A673 (cell line): ENCODE results near the gene NEGR1. TPM values are rescaled to one million over a fixed set of nuclear protein-coding genes. Genes with fewer than 3 reads are reported as not detected.

Experiments
- BruUV-seq: library from RNA; stranded (reverse); fragments of 400-500 nt; replicated peaks from 2 replicates; lab custom pipeline; 2021; lab: Mats Ljungman, UMichigan
- CTCF ChIA-PET: fragments of 300-600 bp; sonication (Branson Sonifier 250); formaldehyde crosslinking; loops from one replicate; lab custom pipeline; 2022; ENCODE audit warnings: antibody characterized with exemption; lab: Charles Lee
- POLR2A ChIA-PET: fragments of 300-600 bp; sonication (Branson Sonifier 250); formaldehyde crosslinking; loops from one replicate; lab custom pipeline; 2022; ENCODE audit warnings: antibody characterized with exemption; ENCODE audit not compliant: low non-redundant PET; lab: Charles Lee
- DNase-seq: peaks from one replicate; pipeline ENCODE4 v3.0.0-alpha.2; 2015; ENCODE audit warnings: low spot score
- H3K27ac ChIP-seq: fragments of 200-600 bp; sonication (generic); 2 replicates; pipeline ENCODE4 v1.5.1; 2016; ENCODE audit warnings: mixed run types, low read depth, mild to moderate bottlenecking, mixed read lengths, antibody characterized with exemption, low read length; ENCODE audit not compliant: poor library complexity, severe bottlenecking
- H3K27me3 ChIP-seq: fragments of 200-600 bp; sonication (generic); replicated peaks from 2 replicates; pipeline ENCODE4 v1.6.1; 2017; ENCODE audit warnings: mixed run types, low read depth, mild to moderate bottlenecking, mixed read lengths, antibody characterized with exemption, low read length; ENCODE audit not compliant: insufficient read depth, poor library complexity
- H3K36me3 ChIP-seq: fragments of 200-600 bp; sonication (generic); 2 replicates; pipeline ENCODE4 v1.6.1; 2016; ENCODE audit warnings: mixed run types, mild to moderate bottlenecking, mixed read lengths, antibody characterized with exemption, low read length; ENCODE audit not compliant: insufficient read depth, poor library complexity, severe bottlenecking
- H3K4me1 ChIP-seq: fragments of 200-600 bp; sonication (generic); 2 replicates; pipeline ENCODE4 v1.6.1; 2017; ENCODE audit warnings: mixed run types, mild to moderate bottlenecking, mixed read lengths, antibody characterized with exemption, low read length; ENCODE audit not compliant: insufficient read depth, poor library complexity, severe bottlenecking
- H3K4me3 ChIP-seq: fragments of 200-600 bp; sonication (generic); 2 replicates; pipeline ENCODE4 v1.5.1; 2016; ENCODE audit warnings: low read depth, mixed run types, mild to moderate bottlenecking, mixed read lengths, low read length; ENCODE audit not compliant: poor library complexity, severe bottlenecking
- H3K9me3 ChIP-seq: fragments of 200-600 bp; sonication (generic); 2 replicates; pipeline ENCODE4 v1.6.1; 2016; ENCODE audit warnings: mixed run types, low read depth, mild to moderate bottlenecking, mixed read lengths, antibody characterized with exemption, low read length; ENCODE audit not compliant: poor library complexity, severe bottlenecking
- EZH2 ChIP-seq: fragments of 200-600 bp; sonication (generic); IDR thresholded peaks from 2 replicates; pipeline ENCODE4 v1.6.1; 2017; ENCODE audit warnings: borderline replicate concordance, low read depth, mild to moderate bottlenecking, mixed read lengths, antibody characterized with exemption, low read length; ENCODE audit not compliant: poor library complexity, severe bottlenecking
- intact Hi-C: fragments of 100-400 bp; cut with micrococcal nuclease; formaldehyde crosslinking; loops from one replicate; pipeline ENCODE4 v1.10.0; 2022; ENCODE audit not compliant: unreplicated experiment
- total RNA-seq: library from RNA; stranded (reverse); gene quantifications from 2 replicates; pipeline ENCODE4 v1.2.3, GENCODE V29; 2021
- TF ChIP-seq, protein P1 (sequence below): fragments of 300-800, 200-600 bp; sonication (generic); conservative IDR thresholded peaks from 2 replicates; pipeline ENCODE4 v1.5.1; 2017; ENCODE audit warnings: low read depth, mild to moderate bottlenecking, antibody characterized with exemption, low read length, moderate library complexity, mixed read lengths

Gene NEGR1
- total RNA-seq, 1 experiment from 2014 or later: 7.6 TPM

DNA sequence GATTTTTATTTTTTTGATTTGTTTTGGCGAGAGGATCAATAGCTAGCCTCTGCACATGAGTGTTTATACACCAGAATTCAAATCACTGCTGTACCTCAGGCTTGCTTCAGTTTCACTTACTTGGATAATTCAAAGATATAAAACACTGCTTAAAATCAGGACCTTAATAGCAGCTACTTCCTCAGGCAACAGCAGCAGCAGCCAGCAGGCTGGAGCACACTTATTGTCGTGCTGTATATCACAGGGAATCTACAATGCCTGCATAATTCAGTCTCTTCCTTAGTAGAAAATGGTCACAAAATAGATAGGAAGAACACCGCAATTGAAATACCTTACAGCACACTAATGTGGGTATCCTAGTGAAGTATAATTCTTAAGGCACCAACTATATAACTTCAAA, 497.3 kb downstream of the NEGR1 start:
- H3K4me3 ChIP-seq: no peak overlapping the region
- no peaks in the 10 kb centered on the region for H3K9me3 ChIP-seq
- no TSS peak for BruUV-seq
- TF ChIP-seq, protein P1, sequence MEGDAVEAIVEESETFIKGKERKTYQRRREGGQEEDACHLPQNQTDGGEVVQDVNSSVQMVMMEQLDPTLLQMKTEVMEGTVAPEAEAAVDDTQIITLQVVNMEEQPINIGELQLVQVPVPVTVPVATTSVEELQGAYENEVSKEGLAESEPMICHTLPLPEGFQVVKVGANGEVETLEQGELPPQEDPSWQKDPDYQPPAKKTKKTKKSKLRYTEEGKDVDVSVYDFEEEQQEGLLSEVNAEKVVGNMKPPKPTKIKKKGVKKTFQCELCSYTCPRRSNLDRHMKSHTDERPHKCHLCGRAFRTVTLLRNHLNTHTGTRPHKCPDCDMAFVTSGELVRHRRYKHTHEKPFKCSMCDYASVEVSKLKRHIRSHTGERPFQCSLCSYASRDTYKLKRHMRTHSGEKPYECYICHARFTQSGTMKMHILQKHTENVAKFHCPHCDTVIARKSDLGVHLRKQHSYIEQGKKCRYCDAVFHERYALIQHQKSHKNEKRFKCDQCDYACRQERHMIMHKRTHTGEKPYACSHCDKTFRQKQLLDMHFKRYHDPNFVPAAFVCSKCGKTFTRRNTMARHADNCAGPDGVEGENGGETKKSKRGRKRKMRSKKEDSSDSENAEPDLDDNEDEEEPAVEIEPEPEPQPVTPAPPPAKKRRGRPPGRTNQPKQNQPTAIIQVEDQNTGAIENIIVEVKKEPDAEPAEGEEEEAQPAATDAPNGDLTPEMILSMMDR: no peak
- TF ChIP-seq EZH2: no peak
- H3K27me3 ChIP-seq: no peaks in the 10 kb centered on the region
- ChIA-PET POLR2A (no interaction called here), CTCF (no interaction called here)
- intact Hi-C loops: no loop called here
- H3K36me3 ChIP-seq: no peaks in the 10 kb centered on the region
- no peaks in the 10 kb centered on the region for H3K4me1 ChIP-seq
- no peak for DNase-seq
- H3K27ac ChIP-seq: no peak overlapping the region

DNA sequence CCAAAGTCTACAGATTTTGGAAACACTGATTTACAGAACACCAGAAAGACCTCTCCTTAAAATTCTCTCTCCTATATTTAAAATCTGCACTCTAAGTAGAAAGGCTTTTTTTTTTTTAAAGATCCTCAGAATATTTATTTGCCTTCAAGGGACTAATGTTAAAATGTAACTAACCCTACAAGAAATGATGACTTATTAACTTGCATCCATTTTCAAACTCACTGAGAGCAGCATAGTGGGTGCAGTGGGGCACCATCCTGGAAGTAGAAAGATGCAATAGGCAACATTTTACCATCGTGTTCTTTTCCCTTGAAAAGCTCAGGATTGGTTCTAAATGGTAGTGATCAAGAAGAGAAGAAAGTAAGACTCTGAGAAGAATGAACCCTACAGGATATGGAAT, 498.1 kb downstream of the NEGR1 start:
- no peak for TF ChIP-seq EZH2
- TF ChIP-seq, protein P1: no peak
- DNase-seq: no peak
- Histone ChIP-seq H3K36me3 (no peaks in the 10 kb centered on the region), H3K27me3 (no peaks in the 10 kb centered on the region), H3K4me3 (no peak overlapping the region), H3K9me3 (no peaks in the 10 kb centered on the region), H3K4me1 (no peaks in the 10 kb centered on the region), H3K27ac (no peak overlapping the region)
- CTCF ChIA-PET: no interaction called here
- POLR2A ChIA-PET: no interaction called here
- BruUV-seq: no TSS peak
- intact Hi-C loops: no loop called here

DNA sequence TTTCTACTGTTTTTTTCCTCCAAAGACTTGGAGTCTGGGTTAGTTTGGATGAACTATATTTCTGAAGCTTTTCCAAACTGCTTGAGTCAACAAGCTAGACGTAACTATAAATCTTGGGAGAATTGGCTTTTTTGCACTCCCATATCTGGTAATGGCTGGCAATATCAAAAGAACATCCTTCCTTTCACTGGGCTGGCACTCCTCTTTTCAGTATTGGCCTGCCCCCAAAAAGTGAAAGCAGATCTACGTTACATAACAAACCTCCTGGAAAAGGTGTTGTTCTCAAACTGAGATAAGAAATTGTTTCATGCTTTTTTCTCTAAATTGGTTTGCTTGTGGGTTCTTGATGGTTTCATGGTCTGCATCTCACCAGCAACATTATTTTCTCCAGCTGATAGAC, 499.3 kb downstream of the NEGR1 start:
- TF ChIP-seq, protein P1: no peak
- TF ChIP-seq EZH2: no peak
- ChIA-PET POLR2A (no interaction called here), CTCF (no interaction called here)
- Histone ChIP-seq H3K27me3 (no peaks in the 10 kb centered on the region), H3K4me3 (no peak overlapping the region), H3K27ac (no peak overlapping the region), H3K9me3 (no peaks in the 10 kb centered on the region), H3K4me1 (no peaks in the 10 kb centered on the region), H3K36me3 (no peaks in the 10 kb centered on the region)
- intact Hi-C loops: no loop called here
- no TSS peak for BruUV-seq
- no peak for DNase-seq
